ENCODE data around the gene SPINK9.

Gene SPINK9

DNA sequence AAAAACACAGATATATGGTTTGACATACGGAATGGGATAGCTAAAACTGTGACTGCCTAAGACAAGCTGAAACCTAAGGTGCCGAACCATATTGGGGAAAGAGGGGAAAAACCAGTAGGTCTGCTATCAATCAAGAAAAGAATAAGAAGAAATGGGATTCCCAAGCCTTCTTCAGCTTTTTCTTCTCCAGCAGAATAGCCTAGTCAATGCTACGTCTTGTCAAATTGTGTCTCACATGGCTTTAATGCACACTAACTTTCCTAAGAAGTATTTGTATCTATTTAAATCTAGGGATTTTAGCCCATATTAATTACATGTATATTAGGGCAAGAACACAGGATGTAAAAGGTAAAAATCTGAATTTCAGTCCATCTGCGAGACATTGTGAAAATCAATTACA lies 47.6 kb downstream of the SPINK9 start:
- WGBS, 2 donors (ENCODE audit: extremely low coverage in 2 of 2, insufficient read length in 2 of 2, insufficient replicate concordance in 1 of 2) = no CpG with 5 or more reads among the region's 4 CpGs
- no peaks in the 10 kb centered on the region for H3K27me3 ChIP-seq (ENCODE audit: control insufficient read depth in 3 of 3, insufficient read depth in 3 of 3, low read depth in 1 of 3, low read length in 3 of 3)
- H3K4me3 ChIP-seq (ENCODE audit: low read length in 2 of 2) = peak overlapping the region in 1 of 2 donors; percentile 58
- no peak overlapping the region for H4K8ac ChIP-seq (ENCODE audit: low read depth, low read length)
- H3K4ac ChIP-seq (ENCODE audit: low read length) = no peak overlapping the region
- H2BK5ac ChIP-seq (ENCODE audit: low read length) = no peak overlapping the region
- no peak overlapping the region for H3K27ac ChIP-seq (replicated peaks; ENCODE audit: low read length)
- H3K4me2 ChIP-seq (ENCODE audit: insufficient read depth, low read length, poor library complexity, severe bottlenecking) = no peak overlapping the region
- H3K36me3 ChIP-seq (replicated peaks in 1 of 2; ENCODE audit: control insufficient read depth in 2 of 2, insufficient read depth in 2 of 2, low read length in 2 of 2) = peaks cover 0 to 18% of the 10 kb centered on the region in 2 donors
- H3K23ac ChIP-seq (ENCODE audit: low read depth, low read length, poor library complexity) = no peak overlapping the region
- no peak overlapping the region for H2BK15ac ChIP-seq (ENCODE audit: low read length)
- no peaks in the 10 kb centered on the region for H3K9me3 ChIP-seq (replicated peaks in 1 of 2; ENCODE audit: control insufficient read depth in 2 of 2, insufficient read depth in 1 of 2, low read depth in 1 of 2, low read length in 2 of 2)
- peaks cover 3 to 5% of the 10 kb centered on the region in 2 donors for H3K4me1 ChIP-seq (ENCODE audit: control insufficient read depth in 2 of 2, insufficient read depth in 1 of 2, low read depth in 1 of 2, low read length in 2 of 2)
- H3K14ac ChIP-seq (ENCODE audit: low read length) = no peak overlapping the region
- H3K18ac ChIP-seq (ENCODE audit: low read length) = no peak overlapping the region
- no peak overlapping the region for H2BK12ac ChIP-seq (ENCODE audit: low read length)
- no peak overlapping the region for H2AK5ac ChIP-seq (ENCODE audit: low read depth, low read length)
- no peak overlapping the region for H2BK120ac ChIP-seq (ENCODE audit: low read depth, low read length)
- DNase-seq (ENCODE audit: low spot score) = no peak
- peak overlapping the region; percentile 84 for H2AFZ ChIP-seq (ENCODE audit: low read length)
- no peak overlapping the region for H3K9ac ChIP-seq (ENCODE audit: low read depth, low read length, poor library complexity)
- peaks cover 6% of the 10 kb centered on the region for H3K79me1 ChIP-seq (ENCODE audit: low read depth, low read length)
- H4K91ac ChIP-seq (ENCODE audit: low read depth, low read length, poor library complexity) = no peak overlapping the region

DNA sequence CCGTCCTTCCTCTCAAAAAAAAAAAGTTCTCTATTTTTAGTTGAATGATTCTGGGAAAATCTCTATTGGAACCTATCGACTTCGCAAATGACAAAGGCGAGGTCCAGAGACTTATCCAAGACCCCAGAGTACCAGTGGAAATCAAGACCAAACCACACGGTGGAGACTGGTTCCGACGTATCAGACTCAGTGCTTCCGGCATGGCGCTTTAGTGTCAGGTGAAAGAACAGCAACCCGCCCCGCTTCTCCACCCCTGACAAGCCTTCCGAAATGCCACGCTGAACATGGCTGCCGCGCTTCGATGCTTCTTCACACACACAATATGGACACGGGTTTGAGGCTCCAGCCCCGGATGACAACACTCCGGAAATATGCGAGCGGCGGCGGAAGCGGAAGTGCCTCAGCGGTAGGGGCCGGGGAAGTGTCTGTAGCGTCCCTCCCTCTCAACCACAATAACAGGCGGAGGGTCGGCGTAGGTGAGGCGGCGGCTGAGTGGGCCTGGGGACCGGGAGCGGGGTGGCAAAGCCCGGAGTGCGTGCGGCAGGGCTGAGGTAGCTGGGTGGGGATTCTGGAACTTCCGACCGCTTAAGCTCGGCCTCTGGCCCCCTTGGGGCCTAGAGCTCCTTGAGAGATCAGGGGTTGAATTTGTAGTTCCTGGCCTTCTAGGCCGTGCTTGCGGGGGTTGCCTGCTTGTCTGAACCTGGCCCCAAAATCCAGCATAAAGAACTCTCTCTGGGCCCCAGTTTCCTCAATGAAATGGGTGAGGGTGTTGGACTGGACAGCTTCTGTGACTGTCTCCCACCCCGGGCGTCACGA lies 48.4 kb downstream of the SPINK9 start, which contains the start of gene FBXO38:
Gene FBXO38, plus strand, starts transcription at position 395 of the 816 bp plus-strand sequence. CDS start 10,819 bp downstream, outside the sequence.
- no peaks in the 10 kb centered on the region for H3K9me3 ChIP-seq (replicated peaks in 1 of 2; ENCODE audit: control insufficient read depth in 2 of 2, insufficient read depth in 1 of 2, low read depth in 1 of 2, low read length in 2 of 2)
- no peak within 1 kb of the TSS for H2BK120ac ChIP-seq (ENCODE audit: low read depth, low read length)
- H3K9ac ChIP-seq (ENCODE audit: low read depth, low read length, poor library complexity) = peak within 1 kb of the TSS; percentile 84
- H2BK12ac ChIP-seq (ENCODE audit: low read length) = no peak within 1 kb of the TSS
- no peak within 1 kb of the TSS for H3K27ac ChIP-seq (replicated peaks; ENCODE audit: low read length)
- no peak within 1 kb of the TSS for H3K14ac ChIP-seq (ENCODE audit: low read length)
- H3K4me3 ChIP-seq (ENCODE audit: low read length in 2 of 2) = peak within 1 kb of the TSS; percentile 58 to 86
- peak within 1 kb of the TSS; percentile 84 for H2AFZ ChIP-seq (ENCODE audit: low read length)
- H2AK5ac ChIP-seq (ENCODE audit: low read depth, low read length) = no peak within 1 kb of the TSS
- H3K23ac ChIP-seq (ENCODE audit: low read depth, low read length, poor library complexity) = no peak within 1 kb of the TSS
- H4K8ac ChIP-seq (ENCODE audit: low read depth, low read length) = no peak within 1 kb of the TSS
- peak within 1 kb of the TSS; percentile 51 for H3K4me2 ChIP-seq (ENCODE audit: insufficient read depth, low read length, poor library complexity, severe bottlenecking)
- H2BK15ac ChIP-seq (ENCODE audit: low read length) = no peak within 1 kb of the TSS
- DNase-seq (ENCODE audit: low spot score) = peak; percentile 92
- H3K79me1 ChIP-seq (ENCODE audit: low read depth, low read length) = peaks cover 6% of the 10 kb centered on the region
- H3K18ac ChIP-seq (ENCODE audit: low read length) = peak within 1 kb of the TSS; percentile 20
- no peaks in the 10 kb centered on the region for H3K27me3 ChIP-seq (ENCODE audit: control insufficient read depth in 3 of 3, insufficient read depth in 3 of 3, low read depth in 1 of 3, low read length in 3 of 3)
- peaks cover 3 to 5% of the 10 kb centered on the region in 2 donors for H3K4me1 ChIP-seq (ENCODE audit: control insufficient read depth in 2 of 2, insufficient read depth in 1 of 2, low read depth in 1 of 2, low read length in 2 of 2)
- H2BK5ac ChIP-seq (ENCODE audit: low read length) = no peak within 1 kb of the TSS
- peaks cover 0 to 20% of the 10 kb centered on the region in 2 donors for H3K36me3 ChIP-seq (replicated peaks in 1 of 2; ENCODE audit: control insufficient read depth in 2 of 2, insufficient read depth in 2 of 2, low read length in 2 of 2)
- WGBS, 2 donors (ENCODE audit: extremely low coverage in 2 of 2, insufficient read length in 2 of 2, insufficient replicate concordance in 1 of 2) = no CpG with 5 or more reads among the region's 45 CpGs
- H3K4ac ChIP-seq (ENCODE audit: low read length) = no peak within 1 kb of the TSS
- peak within 1 kb of the TSS; percentile 40 for H4K91ac ChIP-seq (ENCODE audit: low read depth, low read length, poor library complexity)

DNA sequence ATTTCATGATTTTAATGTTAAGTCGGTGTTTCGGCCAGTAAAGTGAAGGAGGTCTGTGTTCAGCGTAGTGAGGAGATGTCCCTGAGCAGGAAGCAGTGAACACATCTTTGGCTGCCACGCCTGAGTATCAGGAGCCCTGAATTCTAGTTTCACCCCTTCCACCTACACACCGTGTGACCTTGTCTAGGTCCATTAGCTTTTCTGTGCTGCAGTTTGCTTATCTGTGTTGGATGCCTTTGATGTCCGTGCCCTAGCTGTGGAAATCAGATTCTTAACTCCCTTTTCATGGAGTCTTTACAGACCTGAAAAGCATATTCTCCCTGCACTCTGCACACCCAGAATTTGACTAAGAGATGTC lies 49.0 kb downstream of the SPINK9 start:
- Histone ChIP-seq H3K4me2 (ENCODE audit: insufficient read depth, low read length, poor library complexity, severe bottlenecking) (peak overlapping the region; percentile 51), H2AFZ (ENCODE audit: low read length) (peak overlapping the region; percentile 77), H2AK5ac (ENCODE audit: low read depth, low read length) (no peak overlapping the region)

DNA sequence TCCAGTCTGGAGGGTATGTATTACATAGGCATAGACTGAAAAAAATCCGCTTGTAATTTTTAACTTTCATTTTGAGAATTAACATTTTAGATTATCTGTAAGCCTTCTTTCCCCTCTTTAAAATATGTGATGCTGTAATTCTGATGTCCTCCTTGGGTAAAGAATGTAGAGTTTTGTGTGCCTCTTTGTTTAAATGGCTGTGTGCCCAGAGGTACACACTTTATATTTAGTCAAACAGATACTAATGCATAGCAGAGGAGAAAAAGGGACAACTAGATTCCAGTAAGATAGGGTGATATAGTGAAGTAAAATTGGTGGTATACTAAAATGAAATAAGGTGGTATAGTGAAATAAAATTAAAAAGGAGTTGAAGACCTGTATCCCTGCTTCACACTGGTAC lies 49.7 kb downstream of the SPINK9 start:
- no peak overlapping the region for H2BK12ac ChIP-seq (ENCODE audit: low read length)
- no peaks in the 10 kb centered on the region for H3K27me3 ChIP-seq (ENCODE audit: control insufficient read depth in 3 of 3, insufficient read depth in 3 of 3, low read depth in 1 of 3, low read length in 3 of 3)
- peaks cover 3 to 5% of the 10 kb centered on the region in 2 donors for H3K4me1 ChIP-seq (ENCODE audit: control insufficient read depth in 2 of 2, insufficient read depth in 1 of 2, low read depth in 1 of 2, low read length in 2 of 2)
- no peak overlapping the region for H2BK120ac ChIP-seq (ENCODE audit: low read depth, low read length)
- no peak overlapping the region for H2BK5ac ChIP-seq (ENCODE audit: low read length)
- no peak for DNase-seq (ENCODE audit: low spot score)
- no peak overlapping the region for H3K18ac ChIP-seq (ENCODE audit: low read length)
- H3K79me1 ChIP-seq (ENCODE audit: low read depth, low read length) = peaks cover 6% of the 10 kb centered on the region
- no CpG with 5 or more reads among the region's 1 CpG for WGBS, 2 donors (ENCODE audit: extremely low coverage in 2 of 2, insufficient read length in 2 of 2, insufficient replicate concordance in 1 of 2)
- H4K91ac ChIP-seq (ENCODE audit: low read depth, low read length, poor library complexity) = no peak overlapping the region
- H3K4me2 ChIP-seq (ENCODE audit: insufficient read depth, low read length, poor library complexity, severe bottlenecking) = peak overlapping the region; percentile 51
- H3K36me3 ChIP-seq (replicated peaks in 1 of 2; ENCODE audit: control insufficient read depth in 2 of 2, insufficient read depth in 2 of 2, low read length in 2 of 2) = peaks cover 0 to 29% of the 10 kb centered on the region in 2 donors
- H3K14ac ChIP-seq (ENCODE audit: low read length) = no peak overlapping the region
- peak overlapping the region in 1 of 2 donors; percentile 58 for H3K4me3 ChIP-seq (ENCODE audit: low read length in 2 of 2)
- no peak overlapping the region for H3K4ac ChIP-seq (ENCODE audit: low read length)
- no peak overlapping the region for H3K9ac ChIP-seq (ENCODE audit: low read depth, low read length, poor library complexity)
- no peak overlapping the region for H2AFZ ChIP-seq (ENCODE audit: low read length)
- no peak overlapping the region for H2AK5ac ChIP-seq (ENCODE audit: low read depth, low read length)
- no peaks in the 10 kb centered on the region for H3K9me3 ChIP-seq (replicated peaks in 1 of 2; ENCODE audit: control insufficient read depth in 2 of 2, insufficient read depth in 1 of 2, low read depth in 1 of 2, low read length in 2 of 2)
- H3K27ac ChIP-seq (replicated peaks; ENCODE audit: low read length) = no peak overlapping the region
- no peak overlapping the region for H4K8ac ChIP-seq (ENCODE audit: low read depth, low read length)
- no peak overlapping the region for H2BK15ac ChIP-seq (ENCODE audit: low read length)
- H3K23ac ChIP-seq (ENCODE audit: low read depth, low read length, poor library complexity) = no peak overlapping the region

More for the DNA sequence above, 49.0 kb downstream of the SPINK9 start:
- H3K9ac ChIP-seq (ENCODE audit: low read depth, low read length, poor library complexity) = peak overlapping the region; percentile 84
- peaks cover 6% of the 10 kb centered on the region for H3K79me1 ChIP-seq (ENCODE audit: low read depth, low read length)
- peak overlapping the region; percentile 40 for H4K91ac ChIP-seq (ENCODE audit: low read depth, low read length, poor library complexity)
- H3K4ac ChIP-seq (ENCODE audit: low read length) = no peak overlapping the region
- no peak overlapping the region for H4K8ac ChIP-seq (ENCODE audit: low read depth, low read length)
- H3K27me3 ChIP-seq (ENCODE audit: control insufficient read depth in 3 of 3, insufficient read depth in 3 of 3, low read depth in 1 of 3, low read length in 3 of 3) = no peaks in the 10 kb centered on the region
- H3K14ac ChIP-seq (ENCODE audit: low read length) = no peak overlapping the region
- peak overlapping the region; percentile 3 for H3K18ac ChIP-seq (ENCODE audit: low read length)
- H3K9me3 ChIP-seq (replicated peaks in 1 of 2; ENCODE audit: control insufficient read depth in 2 of 2, insufficient read depth in 1 of 2, low read depth in 1 of 2, low read length in 2 of 2) = no peaks in the 10 kb centered on the region
- H2BK12ac ChIP-seq (ENCODE audit: low read length) = no peak overlapping the region
- H2BK15ac ChIP-seq (ENCODE audit: low read length) = no peak overlapping the region
- no peak overlapping the region for H2BK5ac ChIP-seq (ENCODE audit: low read length)
- H3K4me3 ChIP-seq (ENCODE audit: low read length in 2 of 2) = peak overlapping the region; percentile 58 to 86
- WGBS, 2 donors (ENCODE audit: extremely low coverage in 2 of 2, insufficient read length in 2 of 2, insufficient replicate concordance in 1 of 2) = no CpG with 5 or more reads among the region's 6 CpGs
- no peak overlapping the region for H3K27ac ChIP-seq (replicated peaks; ENCODE audit: low read length)
- H3K36me3 ChIP-seq (replicated peaks in 1 of 2; ENCODE audit: control insufficient read depth in 2 of 2, insufficient read depth in 2 of 2, low read length in 2 of 2) = peaks cover 0 to 26% of the 10 kb centered on the region in 2 donors
- no peak overlapping the region for H3K23ac ChIP-seq (ENCODE audit: low read depth, low read length, poor library complexity)
- no peak overlapping the region for H2BK120ac ChIP-seq (ENCODE audit: low read depth, low read length)
- no peak for DNase-seq (ENCODE audit: low spot score)
- H3K4me1 ChIP-seq (ENCODE audit: control insufficient read depth in 2 of 2, insufficient read depth in 1 of 2, low read depth in 1 of 2, low read length in 2 of 2) = peaks cover 3 to 5% of the 10 kb centered on the region in 2 donors

Data from neuronal stem cell (in vitro differentiated cells).